IPS-NIHi11 (cell line): ENCODE measurements around the gene QSOX2.

Experiments
- DNase-seq: peaks from one replicate; pipeline ENCODE4 v3.0.0; 2012; ENCODE audit warnings: mixed read lengths, low spot score

QSOX2 gene

DNA sequence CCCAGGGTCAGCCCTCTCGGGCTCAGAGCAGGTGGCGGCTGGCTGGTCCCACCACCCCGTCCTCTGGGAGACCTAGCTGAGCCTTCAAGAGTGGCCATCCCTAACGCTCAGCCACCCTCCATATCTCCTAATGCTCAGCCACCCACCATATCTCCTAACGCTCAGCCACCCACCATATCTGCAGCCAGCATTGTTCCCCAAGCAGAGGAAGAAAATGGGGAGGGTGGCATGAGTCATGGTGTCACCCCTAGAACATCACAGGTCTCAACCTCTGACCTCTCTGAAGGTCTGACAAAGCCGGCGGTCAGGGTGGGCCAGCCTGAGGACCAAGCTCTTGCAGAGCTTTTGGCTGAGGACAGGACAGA, 55.4 kb downstream of the QSOX2 start:
- DNase-seq, result no peak

DNA sequence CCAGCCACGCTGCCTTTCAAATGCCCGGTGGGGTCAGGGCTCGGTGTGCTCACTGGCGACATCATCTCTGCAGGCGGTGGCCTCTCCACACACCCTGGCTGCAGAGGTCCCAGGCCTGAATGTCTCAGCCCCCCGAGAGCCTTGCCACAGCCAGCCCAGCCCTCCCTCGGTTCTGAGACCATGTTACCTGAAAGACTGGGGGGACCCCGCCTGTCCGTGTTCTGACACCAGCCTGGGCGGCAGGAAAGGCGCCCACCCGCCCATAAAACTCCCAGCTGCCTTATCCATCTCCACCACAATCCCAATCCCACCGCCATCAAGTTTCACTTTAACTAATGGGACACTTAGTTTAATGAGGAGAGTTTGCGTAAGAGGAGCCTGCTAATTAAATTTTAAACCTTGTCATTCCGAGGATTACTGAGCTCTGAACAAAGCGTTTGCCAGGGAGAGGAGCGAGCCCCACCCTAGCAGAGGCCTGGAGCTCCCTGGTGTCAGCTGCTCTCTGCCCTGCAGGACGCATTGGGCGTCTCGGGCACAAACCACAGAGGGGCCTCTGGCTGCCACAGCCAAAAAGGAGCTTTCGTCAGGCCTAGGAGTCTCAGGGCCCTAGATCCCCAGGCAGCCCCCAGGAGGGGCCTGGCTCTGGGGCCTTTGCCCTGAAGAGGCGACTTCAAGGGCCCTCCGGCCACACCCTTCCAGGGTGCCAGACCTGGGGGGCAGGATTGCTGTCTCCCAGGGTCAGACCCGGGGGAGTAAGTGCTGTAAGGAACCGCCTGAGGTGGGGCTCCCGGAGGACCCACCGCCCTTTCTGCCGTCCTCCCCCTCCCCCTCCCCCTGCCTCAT, 56.0 kb downstream of the QSOX2 start:
- DNase-seq, result no peak

GRCh38 chr9:136187683-136188586, 57.7 kb downstream of the QSOX2 start:
- DNase-seq, result no peak

- DNase-seq, result no peak
Observed at GRCh38 chr9:136187197-136187596, 58.4 kb downstream of the QSOX2 start.

DNA sequence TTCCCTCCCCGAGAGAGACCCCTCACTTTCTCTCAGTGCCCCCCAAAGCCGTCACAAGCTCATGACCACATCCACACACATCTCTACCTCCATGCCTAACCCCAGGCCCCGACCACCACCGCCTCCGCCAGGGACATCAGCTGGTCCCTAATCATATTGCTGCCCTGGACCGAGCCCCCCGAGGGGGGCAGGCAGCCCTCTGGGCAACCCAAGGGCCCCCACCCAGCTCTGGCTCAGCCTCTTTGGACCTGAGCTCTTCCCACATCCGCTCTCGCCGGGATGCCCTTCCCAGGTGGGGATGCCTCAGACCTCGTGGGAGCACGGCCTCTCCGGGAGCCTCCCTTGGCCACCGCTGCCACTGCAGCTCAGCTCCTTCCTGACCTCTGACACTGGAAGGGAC, 59.2 kb downstream of the QSOX2 start:
- DNase-seq, result no peak

DNA sequence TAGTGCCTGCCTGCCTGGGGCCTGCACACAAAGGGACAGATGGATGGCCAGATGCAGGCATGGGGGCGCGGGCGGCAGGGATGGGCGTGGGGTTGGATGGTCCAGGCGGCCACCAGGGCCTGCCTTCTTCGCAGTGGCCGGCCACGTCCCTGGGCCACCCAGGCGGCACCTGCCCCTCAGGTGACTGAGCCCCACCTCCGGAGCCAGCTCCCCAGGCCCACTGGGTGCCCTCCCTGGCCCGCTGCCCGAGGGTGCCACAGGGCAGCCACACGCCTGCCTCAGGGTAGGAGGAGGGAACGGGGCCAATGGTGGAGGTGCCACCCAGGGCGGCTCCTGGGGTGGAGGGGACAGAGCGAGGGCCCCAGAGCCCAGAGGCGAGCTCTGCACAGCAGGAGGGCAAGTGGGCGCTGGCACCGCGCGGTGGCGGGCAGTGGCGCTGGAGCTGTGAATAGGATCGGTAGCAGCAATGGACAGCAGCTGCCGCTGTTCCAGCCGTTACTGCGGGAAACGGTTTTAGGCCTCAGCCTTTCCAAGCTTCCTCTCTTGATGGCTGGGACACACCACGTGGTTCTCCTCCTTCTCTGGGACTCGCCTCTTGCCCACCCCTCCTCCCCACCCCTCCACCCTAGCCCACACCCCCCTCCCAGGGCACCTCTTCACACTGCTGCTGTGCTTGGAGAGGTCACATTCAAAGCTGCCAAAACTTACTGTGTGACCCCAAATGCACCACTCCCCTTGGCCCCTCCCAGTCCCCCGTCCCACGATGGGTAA, 59.8 kb downstream of the QSOX2 start:
- DNase-seq, result no peak

DNA sequence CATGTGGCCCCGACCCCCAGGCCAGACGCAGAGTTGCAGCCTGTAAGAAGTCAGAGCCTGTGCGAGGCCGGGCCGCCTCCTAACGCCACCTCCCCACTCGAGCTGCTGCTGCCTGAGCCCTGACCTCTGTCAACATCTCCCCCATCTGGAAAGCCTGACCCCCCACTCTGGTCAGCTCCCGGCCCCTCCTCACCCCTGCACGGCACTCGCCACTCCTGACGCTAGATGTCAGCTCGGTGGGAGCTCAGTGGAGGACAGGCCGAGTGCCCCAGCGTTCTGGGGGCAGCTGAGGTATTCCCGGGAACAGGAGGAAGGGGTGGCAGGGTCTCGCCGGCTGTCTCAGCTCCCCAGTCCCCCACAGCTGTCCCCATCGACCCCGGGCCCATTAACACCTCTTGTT, 60.5 kb downstream of the QSOX2 start:
- no peak for DNase-seq

- DNase-seq, result no peak
Observed at GRCh38 chr9:136182850-136183422, 62.7 kb downstream of the QSOX2 start.

DNA sequence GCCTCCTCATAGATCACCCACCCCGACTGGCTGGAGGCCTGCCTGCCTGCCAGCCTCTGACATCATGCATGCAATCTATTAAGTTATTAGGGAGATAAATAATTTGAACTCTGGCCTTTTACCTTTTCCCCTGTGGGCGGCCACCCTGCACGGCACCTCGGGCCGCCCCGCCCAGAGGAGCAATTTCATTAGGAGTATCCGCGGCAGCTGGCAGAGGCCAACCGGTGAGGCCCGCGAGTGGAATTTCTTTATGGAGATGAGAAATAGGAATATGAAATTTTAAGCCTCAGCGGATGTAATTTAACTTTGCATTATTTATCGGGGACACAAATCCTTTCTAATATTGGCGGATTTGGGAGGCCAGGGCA, 63.2 kb downstream of the QSOX2 start:
- DNase-seq, result no peak

- DNase-seq, result no peak
Observed at GRCh38 chr9:136181784-136182419, 63.7 kb downstream of the QSOX2 start.

DNA sequence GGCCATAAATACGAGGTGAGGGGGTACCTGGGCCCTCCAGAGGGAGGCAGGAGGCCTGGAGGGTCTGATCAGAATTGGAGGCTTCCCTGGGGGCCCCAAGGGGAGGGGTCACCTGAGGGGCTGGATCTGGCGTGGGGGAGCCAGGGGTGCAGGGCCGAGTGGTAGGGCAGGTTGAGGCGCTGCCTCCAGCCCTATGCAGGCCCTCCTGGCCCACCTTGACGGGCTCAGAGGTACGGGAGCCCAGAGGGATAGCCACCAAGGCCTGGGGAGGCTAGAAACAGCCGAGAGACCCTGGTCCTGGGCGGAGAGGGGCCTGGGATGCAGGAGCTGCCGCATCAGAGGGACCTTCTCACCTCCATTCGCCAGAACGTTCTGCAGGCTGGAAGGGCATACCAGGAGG, 65.0 kb downstream of the QSOX2 start:
- no peak for DNase-seq

DNA sequence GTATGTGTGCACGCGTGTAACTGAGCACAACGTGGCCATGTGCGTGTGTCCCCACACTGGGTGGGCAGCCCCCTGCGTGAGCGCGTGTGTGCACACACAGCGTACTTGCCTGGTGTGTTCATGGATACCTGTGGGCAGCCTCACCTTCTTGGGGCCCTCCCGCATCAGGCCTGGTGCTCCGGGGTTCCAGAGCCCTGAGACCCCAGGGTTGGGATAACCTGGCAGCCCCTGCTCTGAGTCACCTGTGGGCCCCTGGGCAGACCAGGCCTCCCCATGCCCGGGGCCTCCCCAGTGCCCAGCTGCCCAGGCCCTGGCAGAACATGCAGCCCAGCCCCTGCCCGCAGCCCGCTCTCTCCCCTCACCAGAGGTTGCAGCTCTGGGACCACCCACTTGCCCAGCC, 65.9 kb downstream of the QSOX2 start:
- DNase-seq, result no peak

- no peak for DNase-seq
Observed at GRCh38 chr9:136179101-136179616, 66.5 kb downstream of the QSOX2 start.

DNA sequence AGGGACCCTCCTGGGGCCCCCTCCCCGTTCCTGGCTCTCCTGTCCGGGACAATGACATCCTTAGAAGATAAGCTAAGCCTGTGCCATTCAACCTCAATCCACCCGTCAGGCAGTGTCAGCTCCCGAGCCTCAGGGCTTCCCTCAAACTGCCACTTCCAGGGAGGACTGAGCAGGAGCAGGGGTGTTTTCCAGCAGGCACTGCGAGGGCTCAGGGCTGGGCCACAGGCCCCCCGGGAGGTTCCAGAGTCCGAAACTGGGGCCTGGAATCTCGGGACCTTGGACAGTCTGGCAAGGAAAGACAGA, 66.9 kb downstream of the QSOX2 start:
- no peak for DNase-seq

DNA sequence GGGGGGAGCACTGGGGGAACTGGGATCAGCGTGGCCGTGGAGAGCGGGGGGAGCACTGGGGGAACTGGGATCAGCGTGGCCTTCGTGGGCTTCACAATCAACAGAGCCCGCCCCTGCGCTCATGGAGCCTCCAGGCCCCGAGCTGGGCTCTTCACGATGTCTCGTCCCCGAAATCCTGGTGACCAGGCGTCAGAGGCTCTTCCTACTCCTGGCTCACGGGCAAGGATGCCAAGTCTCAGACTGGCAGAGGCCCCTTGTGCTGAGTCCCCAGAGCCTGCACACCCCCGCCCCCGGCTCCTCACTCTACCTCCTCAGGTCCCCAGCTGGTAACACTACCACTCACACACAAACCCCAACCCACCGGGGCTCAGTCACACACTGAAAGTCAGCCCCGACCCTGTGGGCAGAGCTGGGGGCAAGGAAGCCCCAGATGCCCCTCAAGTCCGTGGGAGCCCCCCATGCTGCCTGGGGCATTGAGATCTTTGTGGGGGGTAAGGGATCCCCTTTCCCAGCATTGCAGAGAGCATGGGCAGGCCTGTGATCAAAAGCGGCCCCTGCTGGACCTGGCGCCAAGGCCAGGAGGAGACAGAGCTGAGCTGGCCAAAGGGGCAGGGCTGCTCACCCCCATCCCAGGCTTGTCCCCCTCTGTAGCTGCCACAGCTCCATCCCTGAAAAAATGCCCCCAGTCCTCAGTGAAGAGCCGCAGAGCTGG, 67.4 kb downstream of the QSOX2 start:
- no peak for DNase-seq

DNA sequence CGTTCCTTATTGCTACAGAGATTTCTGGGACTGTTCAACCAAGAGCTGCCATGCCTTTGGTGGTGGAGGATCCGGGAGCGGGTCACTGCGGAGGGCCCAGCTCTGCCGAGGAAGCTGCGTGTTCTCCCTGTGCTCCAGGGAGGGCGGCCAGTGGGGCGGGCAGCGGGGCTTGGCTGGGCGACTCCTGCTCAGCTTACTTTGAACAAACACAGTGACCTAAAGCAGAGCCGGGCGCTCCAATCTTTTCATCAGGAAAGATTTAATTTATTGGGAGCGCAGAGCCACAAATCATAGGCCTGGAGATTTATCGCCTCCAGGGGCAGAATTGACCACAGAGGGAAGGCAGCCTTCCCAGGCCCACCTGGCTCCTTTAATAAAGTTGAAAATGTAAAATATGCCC, 68.4 kb downstream of the QSOX2 start:
- no peak for DNase-seq

DNA sequence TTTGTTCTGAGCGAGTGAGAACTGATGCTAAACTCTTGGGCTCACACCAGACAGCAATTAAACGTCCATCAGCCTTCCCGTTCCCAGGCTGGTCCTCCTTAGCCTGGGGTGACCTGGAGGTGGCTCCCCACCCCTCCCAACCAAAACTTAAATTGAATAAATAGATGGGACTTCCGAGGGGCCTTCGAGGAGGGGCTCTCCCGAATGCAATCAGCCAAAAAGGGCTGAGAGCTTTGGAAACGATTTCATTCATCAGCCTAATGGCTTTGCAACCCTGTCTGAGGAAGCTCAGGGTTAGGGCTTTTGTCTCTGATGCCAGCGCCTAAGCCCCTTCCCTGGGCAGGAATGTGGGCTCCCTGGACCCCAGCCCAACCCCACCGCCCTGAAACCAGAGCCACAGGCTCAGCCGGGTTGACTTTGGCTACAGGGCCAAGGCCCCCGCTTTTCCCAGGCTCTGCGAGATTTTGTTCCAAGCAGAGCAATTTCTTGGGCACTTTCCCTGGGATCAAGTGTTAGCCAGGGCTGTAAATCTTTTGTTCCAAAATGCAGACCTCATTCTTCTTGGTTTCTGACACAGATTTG, 69.9 kb downstream of the QSOX2 start:
- DNase-seq, result no peak

- no peak for DNase-seq
Observed at GRCh38 chr9:136174779-136175615, 70.6 kb downstream of the QSOX2 start.

DNA sequence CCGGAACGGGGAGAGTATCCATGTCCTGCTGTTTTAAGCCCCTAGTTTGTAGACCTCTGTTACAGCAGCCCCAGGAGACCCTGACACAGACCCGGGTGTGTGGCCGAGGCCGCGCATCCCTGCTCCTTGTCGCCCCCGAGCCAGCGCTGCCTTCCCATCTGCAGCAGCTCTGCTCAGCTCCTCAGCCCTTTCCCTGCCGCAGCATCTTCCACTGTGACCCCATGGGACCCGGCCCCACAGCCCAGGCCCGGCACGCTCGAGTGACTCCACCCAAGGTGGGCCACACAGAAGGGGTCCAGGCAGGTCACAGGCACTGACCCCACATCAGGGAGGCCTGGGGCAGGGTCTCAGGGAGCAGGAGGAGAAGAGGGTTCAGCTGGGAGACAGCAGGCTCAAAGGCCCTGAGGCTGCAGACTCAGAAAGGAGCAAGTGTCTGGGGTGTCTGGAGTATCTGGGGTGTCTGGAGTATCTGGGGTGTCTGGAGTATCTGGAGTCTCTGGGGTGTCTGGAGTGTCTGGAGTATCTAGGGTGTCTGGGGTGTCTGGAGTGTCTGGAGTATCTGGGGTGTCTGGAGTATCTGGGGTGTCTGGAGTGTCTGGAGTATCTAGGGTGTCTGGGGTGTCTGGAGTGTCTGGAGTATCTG, 71.8 kb downstream of the QSOX2 start:
- no peak for DNase-seq
